ENCODE data around the gene CCDC30. TPM values are rescaled to one million over a fixed set of nuclear protein-coding genes. Genes with fewer than 3 reads are reported as not detected.

CCDC30 gene
- total RNA-seq, 4 donors from 2014 or later, result 0.75 to 3.7 (median 1.7) TPM

- Histone ChIP-seq H3K4me3 (no peak overlapping the region), H3K27me3 (no peaks in the 10 kb centered on the region), H3K36me3 (no peaks in the 10 kb centered on the region), H3K9me3 (no peaks in the 10 kb centered on the region), H3K27ac (no peak overlapping the region), H3K4me1 (peaks cover 6 to 22% (median 14%) of the 10 kb centered on the region in 4 donors)
- no peak for TF ChIP-seq POLR2AphosphoS5 (IDR thresholded peaks at IDR 0.05)
- TF ChIP-seq POLR2A (IDR thresholded peaks at IDR 0.05), result no peak
- TF ChIP-seq EP300 (IDR thresholded peaks at IDR 0.05; ENCODE audit: low read depth), result no peak
- no peak for TF ChIP-seq CTCF (IDR thresholded peaks at IDR 0.05)
- 88 to 90% methylated on average over 4 of the region's 4 CpGs for WGBS, 2 donors (ENCODE audit: low coverage in 1 of 2)
- in situ Hi-C loops (cut with MboI; ENCODE audit: low pct_ligation_motif_present in 1 of 4, low pct_unique_long_range_greater_than_20kb in 1 of 4, low sequenced_read_pairs in 3 of 4), result no loop called here
- intact Hi-C loops (cut with DNase I; ENCODE audit: low total_unique reads), result no loop called here
- no peak for DNase-seq
Observed at GRCh38 chr1:42453386-42453785, 9.7 kb upstream of the CCDC30 start.

GRCh38 chr1:42454403-42454802 lies 8.7 kb upstream of the CCDC30 start:
- no peak overlapping the region for H3K27ac ChIP-seq
- in situ Hi-C loops (cut with MboI; ENCODE audit: low pct_ligation_motif_present in 1 of 4, low pct_unique_long_range_greater_than_20kb in 1 of 4, low sequenced_read_pairs in 3 of 4), result no loop called here
- intact Hi-C loops (cut with DNase I; ENCODE audit: low total_unique reads), result no loop called here
- TF ChIP-seq CTCF (IDR thresholded peaks at IDR 0.05) (no peak), POLR2AphosphoS5 (IDR thresholded peaks at IDR 0.05) (no peak), POLR2A (IDR thresholded peaks at IDR 0.05) (no peak), EP300 (IDR thresholded peaks at IDR 0.05; ENCODE audit: low read depth) (no peak)
- WGBS, 2 donors (ENCODE audit: low coverage in 1 of 2), result 96 to 100% methylated on average over 1 to 5 of the region's 5 CpGs
- no peak overlapping the region for H3K4me3 ChIP-seq
- DNase-seq, result no peak
- no peaks in the 10 kb centered on the region for H3K9me3 ChIP-seq
- peaks cover 6 to 26% (median 15%) of the 10 kb centered on the region in 4 donors for H3K4me1 ChIP-seq
- H3K27me3 ChIP-seq, result no peaks in the 10 kb centered on the region
- no peaks in the 10 kb centered on the region for H3K36me3 ChIP-seq

- WGBS, 2 donors (ENCODE audit: low coverage in 1 of 2), result 0% methylated on average over 58 of the region's 66 CpGs; no CpG with 5 or more reads in 1 of the 2 donors
- intact Hi-C loops (cut with DNase I; ENCODE audit: low total_unique reads), result no loop called here
- peak in 4 of 5 experiments; percentile 22 to 82 (median 50) for TF ChIP-seq CTCF (IDR thresholded peaks at IDR 0.05)
- TF ChIP-seq POLR2A (IDR thresholded peaks at IDR 0.05), result peak; percentile 88
- TF ChIP-seq POLR2AphosphoS5 (IDR thresholded peaks at IDR 0.05), result peak; percentile 19 to 82 (median 76)
- no peak for TF ChIP-seq EP300 (IDR thresholded peaks at IDR 0.05; ENCODE audit: low read depth)
Observed at GRCh38 chr1:42456010-42456753, 6.9 kb upstream of the CCDC30 start, which contains the start of the genes PPCS and ZMYND12. Gene PPCS, plus strand, starts transcription at chr1:42456543. Its CDS starts 23 bp downstream, at chr1:42456566. Gene ZMYND12, minus strand, starts transcription at chr1:42456022. Its CDS starts 25 bp downstream, at chr1:42455997.

GRCh38 chr1:42456754-42457089 lies 6.4 kb upstream of the CCDC30 start:
- intact Hi-C loops (cut with DNase I; ENCODE audit: low total_unique reads) (no loop called here), in situ Hi-C loops (cut with MboI; ENCODE audit: low pct_ligation_motif_present in 1 of 4, low pct_unique_long_range_greater_than_20kb in 1 of 4, low sequenced_read_pairs in 3 of 4) (no loop called here)
- WGBS, 2 donors (ENCODE audit: low coverage in 1 of 2), result 1% methylated on average over 21 of the region's 23 CpGs; no CpG with 5 or more reads in 1 of the 2 donors
- peak overlapping the region; percentile 77 to 94 (median 91) for H3K4me3 ChIP-seq
- no peak for TF ChIP-seq POLR2AphosphoS5 (IDR thresholded peaks at IDR 0.05)
- TF ChIP-seq POLR2A (IDR thresholded peaks at IDR 0.05), result peak; percentile 49
- peak; percentile 71 for DNase-seq
- peak overlapping the region; percentile 95 to 96 (median 96) for H3K27ac ChIP-seq
- peaks cover 6 to 26% (median 15%) of the 10 kb centered on the region in 4 donors for H3K4me1 ChIP-seq
- H3K27me3 ChIP-seq, result no peaks in the 10 kb centered on the region
- H3K36me3 ChIP-seq, result peaks cover 0 to 11% (median 0%) of the 10 kb centered on the region in 4 donors
- H3K9me3 ChIP-seq, result no peaks in the 10 kb centered on the region

More at GRCh38 chr1:42456010-42456753, 6.9 kb upstream of the CCDC30 start, which contains the start of the genes PPCS and ZMYND12:
- Histone ChIP-seq H3K9me3 (no peaks in the 10 kb centered on the region), H3K27ac (peak within 1 kb of the TSS; percentile 95 to 96 (median 96)), H3K36me3 (peaks cover 0 to 10% (median 0%) of the 10 kb centered on the region in 4 donors), H3K4me1 (peaks cover 6 to 26% (median 15%) of the 10 kb centered on the region in 4 donors), H3K27me3 (no peaks in the 10 kb centered on the region), H3K4me3 (peak within 1 kb of the TSS; percentile 77 to 94 (median 91))
- in situ Hi-C loops (cut with MboI; ENCODE audit: low pct_ligation_motif_present in 1 of 4, low pct_unique_long_range_greater_than_20kb in 1 of 4, low sequenced_read_pairs in 3 of 4), result no loop called here
- DNase-seq, result peak; percentile 90

Data from transverse colon (tissue), 4 donors.